Sigmoid colon (tissue), 4 donors: ENCODE measurements around the gene PIK3C2G.

ENCODE experiments used
- CTCF ChIP-seq, 4 experiments: fragments of 450-650 bp in 3 of 4; fragments of 200-600 bp in 1 of 4; IDR thresholded peaks; one replicate each; pipeline ENCODE4 v1.5.1; 2016 to 2019; ENCODE audit warnings: antibody characterized with exemption in 4 of 4, mild to moderate bottlenecking in 3 of 4, moderate library complexity in 2 of 4
- EP300 ChIP-seq, 4 donors: sonication (generic); formaldehyde crosslinking; IDR thresholded peaks; one replicate each; pipeline ENCODE4 v1.6.1; 2017; ENCODE audit warnings: antibody characterized with exemption in 4 of 4
- POLR2A ChIP-seq, 2 donors: fragments of 450-650 bp; IDR thresholded peaks; one replicate each; pipeline ENCODE4 v1.6.1; 2016; ENCODE audit warnings: antibody characterized with exemption in 2 of 2, mild to moderate bottlenecking in 2 of 2, moderate library complexity in 2 of 2
- POLR2AphosphoS5 ChIP-seq, 4 donors: sonication (generic); formaldehyde crosslinking; IDR thresholded peaks; one replicate each; pipeline ENCODE4 v1.6.1; 2017; ENCODE audit warnings: antibody characterized with exemption in 4 of 4

- TF ChIP-seq CTCF (IDR thresholded peaks at IDR 0.05), result no peak
- TF ChIP-seq EP300 (IDR thresholded peaks at IDR 0.05), result no peak
- no peak for TF ChIP-seq POLR2AphosphoS5 (IDR thresholded peaks at IDR 0.05)
- TF ChIP-seq POLR2A (IDR thresholded peaks at IDR 0.05), result no peak
These were observed 289.8 kb downstream of the PIK3C2G start for GRCh38 chr12:18551106-18551505.
